GM13976 (cell line): Measurements from ENCODE around the gene SLC25A26.

ENCODE experiments used
- DNase-seq: peaks from one replicate; pipeline ENCODE4 v3.0.0; 2012; ENCODE audit warnings: low spot score
- in situ Hi-C: fragments of 300-500 bp; cut with MboI; formaldehyde crosslinking; loops from one replicate; pipeline ENCODE4 v1.12.0; 2022; ENCODE audit warnings: low sequenced_read_pairs, mixed read lengths, inconsistent platforms; ENCODE audit not compliant: unreplicated experiment
- TF ChIP-seq, protein P1 (sequence below): IDR thresholded peaks from 2 replicates; pipeline ENCODE4 v1.5.1; 2012; ENCODE audit warnings: borderline replicate concordance, mild to moderate bottlenecking; ENCODE audit not compliant: insufficient read depth; ENCODE audit errors: extremely low read depth, missing control alignments, control extremely low read depth

SLC25A26 gene

DNA sequence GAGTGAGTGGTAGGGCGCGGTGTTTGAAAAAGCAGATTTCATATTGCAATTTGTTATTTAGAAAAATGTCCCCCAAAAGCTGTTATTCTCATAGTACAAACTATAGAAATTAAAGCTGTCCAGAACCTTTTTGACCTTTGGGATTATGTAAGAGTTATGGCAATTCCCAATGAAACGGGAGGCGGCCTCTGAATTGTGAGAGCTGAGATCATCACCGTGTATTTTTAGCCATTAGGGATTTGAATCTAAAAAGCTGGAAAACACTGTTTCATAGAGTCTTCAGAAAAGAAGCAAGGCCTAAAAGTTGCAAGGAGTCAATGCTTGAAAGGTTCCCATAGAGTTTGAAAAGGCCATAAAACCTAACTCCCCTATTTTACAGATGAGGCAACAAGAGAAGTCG lies 38.6 kb upstream of the SLC25A26 start:
- DNase-seq = no peak
- in situ Hi-C loops = no loop called here
- TF ChIP-seq, protein P1, sequence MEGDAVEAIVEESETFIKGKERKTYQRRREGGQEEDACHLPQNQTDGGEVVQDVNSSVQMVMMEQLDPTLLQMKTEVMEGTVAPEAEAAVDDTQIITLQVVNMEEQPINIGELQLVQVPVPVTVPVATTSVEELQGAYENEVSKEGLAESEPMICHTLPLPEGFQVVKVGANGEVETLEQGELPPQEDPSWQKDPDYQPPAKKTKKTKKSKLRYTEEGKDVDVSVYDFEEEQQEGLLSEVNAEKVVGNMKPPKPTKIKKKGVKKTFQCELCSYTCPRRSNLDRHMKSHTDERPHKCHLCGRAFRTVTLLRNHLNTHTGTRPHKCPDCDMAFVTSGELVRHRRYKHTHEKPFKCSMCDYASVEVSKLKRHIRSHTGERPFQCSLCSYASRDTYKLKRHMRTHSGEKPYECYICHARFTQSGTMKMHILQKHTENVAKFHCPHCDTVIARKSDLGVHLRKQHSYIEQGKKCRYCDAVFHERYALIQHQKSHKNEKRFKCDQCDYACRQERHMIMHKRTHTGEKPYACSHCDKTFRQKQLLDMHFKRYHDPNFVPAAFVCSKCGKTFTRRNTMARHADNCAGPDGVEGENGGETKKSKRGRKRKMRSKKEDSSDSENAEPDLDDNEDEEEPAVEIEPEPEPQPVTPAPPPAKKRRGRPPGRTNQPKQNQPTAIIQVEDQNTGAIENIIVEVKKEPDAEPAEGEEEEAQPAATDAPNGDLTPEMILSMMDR = no peak

- in situ Hi-C loops = no loop called here
- TF ChIP-seq, protein P1 = no peak
- DNase-seq = no peak
Measured at GRCh38 chr3:66186545-66186944, 34.3 kb upstream of the SLC25A26 start.

GRCh38 chr3:66195347-66195783 lies 25.4 kb upstream of the SLC25A26 start:
- TF ChIP-seq, protein P1 = peak; percentile 6
- DNase-seq = peak; percentile 76
- in situ Hi-C loops = no loop called here

DNA sequence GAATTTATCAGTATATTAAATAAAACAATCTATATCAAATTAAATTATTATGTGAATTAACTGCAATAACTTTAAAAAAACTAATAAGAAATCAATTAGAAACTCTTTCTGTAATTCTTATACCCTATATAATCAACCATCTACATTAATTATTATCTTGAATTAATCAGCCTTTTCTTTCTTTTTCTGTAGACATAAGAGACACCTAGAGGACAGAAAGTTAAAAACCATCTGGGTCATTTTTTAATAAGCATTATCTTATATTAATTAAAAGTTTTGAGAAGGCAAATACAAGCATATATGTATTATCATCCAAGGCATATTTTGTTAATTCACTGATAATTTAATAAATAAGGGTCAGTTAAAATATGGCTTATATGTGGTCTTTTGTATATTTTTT lies 24.2 kb upstream of the SLC25A26 start:
- no peak for DNase-seq
- in situ Hi-C loops = no loop called here
- TF ChIP-seq, protein P1 = no peak

- TF ChIP-seq, protein P1 = no peak
- in situ Hi-C loops = no loop called here
Measured at GRCh38 chr3:66198437-66199088, 22.2 kb upstream of the SLC25A26 start.

GRCh38 chr3:66199089-66199473 lies 21.7 kb upstream of the SLC25A26 start:
- TF ChIP-seq, protein P1 = no peak
- no peak for DNase-seq
- in situ Hi-C loops = no loop called here

More at GRCh38 chr3:66198437-66199088, 22.2 kb upstream of the SLC25A26 start:
- no peak for DNase-seq

DNA sequence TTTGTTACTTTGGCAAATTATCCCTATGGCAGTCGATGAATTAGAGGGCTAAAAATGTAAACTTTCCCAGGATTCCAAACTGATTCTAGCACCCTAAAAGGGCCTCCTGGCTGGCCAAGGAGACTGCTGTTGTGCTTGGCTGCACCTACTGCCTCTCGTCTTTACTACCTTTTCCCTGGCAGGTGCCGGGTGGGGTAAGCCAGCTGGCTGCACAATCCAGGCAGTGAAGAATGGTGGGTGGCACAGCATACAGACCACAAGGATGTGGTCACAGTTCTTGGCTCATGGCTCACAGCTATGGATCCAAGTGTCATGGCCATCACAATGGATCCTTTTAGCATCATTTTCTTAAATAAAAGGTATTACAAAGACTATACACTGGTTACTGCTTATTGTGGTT lies 20.7 kb upstream of the SLC25A26 start:
- in situ Hi-C loops = no loop called here
- TF ChIP-seq, protein P1 = no peak
- no peak for DNase-seq
